Measurements from ENCODE around the gene PPP1R14C.

DNA sequence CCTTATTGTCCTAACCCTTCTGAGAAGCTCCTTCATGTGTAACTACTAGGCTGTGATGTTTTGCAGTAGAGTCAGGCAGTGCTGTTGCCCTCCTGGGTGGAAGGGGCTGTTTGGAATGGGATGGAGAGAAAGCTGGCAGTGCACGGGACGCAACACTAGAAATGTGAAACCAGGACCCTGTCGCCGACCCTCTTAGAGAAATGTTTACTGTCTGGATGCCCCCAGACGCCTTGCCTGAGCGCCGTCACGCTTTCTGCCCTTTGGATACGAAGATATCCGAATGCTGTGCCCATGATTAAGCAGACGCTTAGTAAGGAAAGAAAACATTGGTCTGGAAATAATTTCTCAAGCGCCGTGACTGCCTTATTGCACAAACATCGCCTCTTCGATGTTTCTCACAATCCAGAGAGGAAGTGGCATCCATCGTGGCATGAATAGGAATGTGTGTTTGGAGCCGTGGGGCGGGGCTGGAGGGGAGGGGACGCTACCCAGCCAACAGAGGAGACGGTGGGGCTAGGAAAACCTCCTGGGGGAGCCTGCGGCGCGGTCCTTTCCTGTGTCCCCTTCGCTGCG, 661 bp upstream of the PPP1R14C start:
- TF ChIP-seq CTCF (IDR thresholded peaks at IDR 0.05; ENCODE audit: extremely low read depth in 1 of 2, insufficient read depth in 1 of 2, low read depth in 1 of 2, low read length in 2 of 2), result no peak
- no peak for TF ChIP-seq FOS (IDR thresholded peaks at IDR 0.05; ENCODE audit: borderline replicate concordance, insufficient read depth, low read length)
- no peak for TF ChIP-seq POLR2AphosphoS5 (IDR thresholded peaks at IDR 0.05; ENCODE audit: insufficient read depth, low read depth, low read length)

Measured in endothelial cell of umbilical vein (primary cell).